HEK293T (cell line): ENCODE results near the gene ZDHHC17.
"Not testable (repeated sequence)": the region's sequence is repeated elsewhere in the genome, so short reads cannot be mapped to it uniquely, and the experiment has no call there.

Experiments used
- CTCF ChIA-PET: fragments of 350-600 bp; formaldehyde crosslinking; extraction: SDS; loops from one replicate; lab custom pipeline; 2021; ENCODE audit warnings: antibody characterized with exemption, inconsistent platforms; lab: Yijun Ruan, JAX
- POLR2A ChIA-PET: fragments of 350-600 bp; formaldehyde crosslinking; extraction: SDS; loops from one replicate; lab custom pipeline; 2020; ENCODE audit warnings: antibody characterized with exemption, inconsistent platforms; lab: Yijun Ruan, JAX
- DNase-seq: peaks from one replicate; pipeline ENCODE4 v3.0.0; 2012; ENCODE audit warnings: mixed read lengths; ENCODE audit errors: extremely low spot score
- ARNT ChIP-seq: fragments of 450-650 bp; IDR thresholded peaks from 2 replicates; pipeline ENCODE4 v1.6.1; 2017; ENCODE audit warnings: mild to moderate bottlenecking
- BHLHE40 ChIP-seq: fragments of 450-650 bp; IDR thresholded peaks from 2 replicates; pipeline ENCODE4 v1.6.1; 2016; ENCODE audit warnings: mild to moderate bottlenecking, moderate library complexity, borderline replicate concordance
- CTBP1 ChIP-seq: fragments of 450-650 bp; IDR thresholded peaks from 2 replicates; pipeline ENCODE4 v1.6.1; 2016; ENCODE audit warnings: borderline replicate concordance
- ELF4 ChIP-seq: fragments of 450-650 bp; IDR thresholded peaks from 2 replicates; pipeline ENCODE4 v1.6.1; 2017; ENCODE audit warnings: antibody characterized with exemption
- FOXA1 ChIP-seq: fragments of 450-650 bp; IDR thresholded peaks from 2 replicates; pipeline ENCODE4 v1.6.1; 2016; ENCODE audit warnings: mild to moderate bottlenecking
- FOXK2 ChIP-seq: fragments of 450-650 bp; IDR thresholded peaks from 2 replicates; pipeline ENCODE4 v1.6.1; 2016; ENCODE audit warnings: mild to moderate bottlenecking
- FOXM1 ChIP-seq: fragments of 450-650 bp; IDR thresholded peaks from 2 replicates; pipeline ENCODE4 v1.6.1; 2017; ENCODE audit warnings: mild to moderate bottlenecking, borderline replicate concordance
- HDGF ChIP-seq: fragments of 450-650 bp; IDR thresholded peaks from 2 replicates; pipeline ENCODE4 v1.6.1; 2017; ENCODE audit warnings: antibody characterized with exemption, borderline replicate concordance
- L3MBTL2 ChIP-seq: fragments of 450-650 bp; conservative IDR thresholded peaks from 2 replicates; pipeline ENCODE4 v1.6.1; 2016; ENCODE audit warnings: mild to moderate bottlenecking
- LEF1 ChIP-seq: fragments of 450-650 bp; IDR thresholded peaks from 2 replicates; pipeline ENCODE4 v1.6.1; 2017; ENCODE audit warnings: mild to moderate bottlenecking, borderline replicate concordance
- NFRKB ChIP-seq: fragments of 450-650 bp; IDR thresholded peaks from 2 replicates; pipeline ENCODE4 v1.6.1; 2016; ENCODE audit warnings: mild to moderate bottlenecking, moderate library complexity
- SP1 ChIP-seq: fragments of 450-650 bp; IDR thresholded peaks from 2 replicates; pipeline ENCODE4 v1.6.1; 2017
- SUZ12 ChIP-seq: fragments of 450-650 bp; IDR thresholded peaks from 2 replicates; pipeline ENCODE4 v1.6.1; 2016; ENCODE audit warnings: mild to moderate bottlenecking
- TARDBP ChIP-seq: fragments of 450-650 bp; IDR thresholded peaks from 2 replicates; pipeline ENCODE4 v1.6.1; 2016
- ZNF384 ChIP-seq: fragments of 450-650 bp; IDR thresholded peaks from 2 replicates; pipeline ENCODE4 v1.6.1; 2016
- TF ChIP-seq, protein P1 (sequence below): fragments of 450-650 bp; IDR thresholded peaks from 2 replicates; pipeline ENCODE4 v1.6.1; 2016

The ZDHHC17 gene

GRCh38 chr12:76765598-76765997 lies 1.7 kb downstream of the ZDHHC17 start:
- no peak for TF ChIP-seq FOXA1
- no peak for TF ChIP-seq FOXM1
- TF ChIP-seq LEF1: no peak
- TF ChIP-seq, protein P1, sequence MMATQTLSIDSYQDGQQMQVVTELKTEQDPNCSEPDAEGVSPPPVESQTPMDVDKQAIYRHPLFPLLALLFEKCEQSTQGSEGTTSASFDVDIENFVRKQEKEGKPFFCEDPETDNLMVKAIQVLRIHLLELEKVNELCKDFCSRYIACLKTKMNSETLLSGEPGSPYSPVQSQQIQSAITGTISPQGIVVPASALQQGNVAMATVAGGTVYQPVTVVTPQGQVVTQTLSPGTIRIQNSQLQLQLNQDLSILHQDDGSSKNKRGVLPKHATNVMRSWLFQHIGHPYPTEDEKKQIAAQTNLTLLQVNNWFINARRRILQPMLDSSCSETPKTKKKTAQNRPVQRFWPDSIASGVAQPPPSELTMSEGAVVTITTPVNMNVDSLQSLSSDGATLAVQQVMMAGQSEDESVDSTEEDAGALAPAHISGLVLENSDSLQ: no peak
- TF ChIP-seq FOXK2: no peak
- TF ChIP-seq ARNT: no peak
- no peak for TF ChIP-seq BHLHE40
- TF ChIP-seq SP1: no peak
- TF ChIP-seq NFRKB: no peak
- no peak for TF ChIP-seq SUZ12
- ChIA-PET POLR2A (no interaction called here), CTCF (no interaction called here)
- DNase-seq: no peak

GRCh38 chr12:76766161-76766560 lies 2.2 kb downstream of the ZDHHC17 start:
- POLR2A ChIA-PET: no interaction called here
- CTCF ChIA-PET: no interaction called here
- no peak for DNase-seq
- TF ChIP-seq FOXK2 (no peak), L3MBTL2 (no peak), LEF1 (no peak), FOXM1 (no peak), ELF4 (no peak), NFRKB (no peak), CTBP1 (no peak), BHLHE40 (no peak)
- TF ChIP-seq, protein P1: no peak

GRCh38 chr12:76768576-76768975 lies 4.7 kb downstream of the ZDHHC17 start:
- DNase-seq: no peak
- ChIA-PET CTCF (interaction anchor here (1.0 kb wide), 1 partner anchor 557 kb away, joined by 4 read pairs; no protein-coding TSS in a partner anchor), POLR2A (no interaction called here)

GRCh38 chr12:76777765-76778216 lies 13.9 kb downstream of the ZDHHC17 start:
- ChIA-PET CTCF (no interaction called here), POLR2A (no interaction called here)
- no peak for DNase-seq
- TF ChIP-seq FOXK2: no peak
- no peak for TF ChIP-seq CTBP1
- TF ChIP-seq HDGF: no peak
- TF ChIP-seq L3MBTL2: no peak
- TF ChIP-seq FOXA1: no peak
- no peak for TF ChIP-seq ARNT
- TF ChIP-seq LEF1: no peak
- TF ChIP-seq BHLHE40: no peak
- no peak for TF ChIP-seq NFRKB

More at GRCh38 chr12:76768576-76768975, 4.7 kb downstream of the ZDHHC17 start:
- TF ChIP-seq HDGF (no peak), ELF4 (no peak), FOXK2 (no peak), NFRKB (no peak), BHLHE40 (no peak), FOXA1 (no peak), SP1 (no peak), LEF1 (no peak), SUZ12 (no peak)
- TF ChIP-seq, protein P1: no peak

DNA sequence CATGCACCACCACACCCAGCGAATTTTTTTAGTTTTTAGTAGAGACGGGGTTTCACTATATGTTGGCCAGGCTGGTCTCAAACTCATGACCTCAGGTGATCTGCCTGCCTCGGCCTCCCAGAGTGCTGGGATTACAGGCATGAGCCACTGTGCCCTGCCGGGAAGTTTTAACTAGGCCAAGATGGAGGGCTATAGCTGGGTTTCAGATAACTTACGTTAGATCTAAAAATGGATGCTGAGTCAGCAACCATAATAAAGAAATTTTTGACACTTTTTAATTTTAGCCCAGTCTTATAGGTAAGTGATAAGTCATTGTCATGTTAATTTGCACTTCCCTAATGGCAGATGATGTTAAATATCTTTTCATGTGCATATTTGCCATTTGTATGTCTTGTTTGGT lies 14.4 kb downstream of the ZDHHC17 start:
- no peak for DNase-seq
- ChIA-PET POLR2A (interaction anchor here (1.2 to 1.5 kb wide), 2 partner anchors 15 to 101 kb away, joined by 4 read pairs; partner anchors contain the start of gene CSRP2), CTCF (no interaction called here)
- TF ChIP-seq LEF1: no peak
- no peak for TF ChIP-seq FOXK2
- TF ChIP-seq CTBP1: no peak
- TF ChIP-seq HDGF: no peak
- no peak for TF ChIP-seq SUZ12
- no peak for TF ChIP-seq ZNF384
- TF ChIP-seq SP1: no peak
- TF ChIP-seq FOXM1: no peak
- no peak for TF ChIP-seq ELF4
- no peak for TF ChIP-seq NFRKB
- no peak for TF ChIP-seq ARNT
- no peak for TF ChIP-seq TARDBP
- TF ChIP-seq L3MBTL2: no peak
- no peak for TF ChIP-seq FOXA1
- TF ChIP-seq, protein P1: no peak

DNA sequence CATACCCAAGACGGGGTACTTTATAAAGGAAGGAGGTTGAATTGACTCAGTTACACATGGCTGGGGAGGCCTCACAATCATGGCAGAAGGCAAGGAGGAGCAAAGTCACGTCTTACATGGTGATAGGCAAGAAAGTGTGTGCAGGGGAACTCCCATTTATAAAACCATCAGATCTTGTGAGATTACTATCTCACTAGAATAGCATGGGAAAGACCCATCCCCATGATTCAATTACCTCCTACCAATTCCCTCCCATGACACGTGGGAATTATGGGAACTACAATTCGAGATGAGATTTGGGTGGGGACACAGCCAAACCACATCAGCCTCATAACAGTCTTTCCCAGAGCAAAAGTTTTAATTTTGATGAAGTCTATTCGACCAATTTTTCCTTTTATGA lies 15.4 kb downstream of the ZDHHC17 start:
- ChIA-PET POLR2A (interaction anchor here (1.2 to 1.5 kb wide), 2 partner anchors 16 to 100 kb away, joined by 4 read pairs; partner anchors contain the start of gene CSRP2), CTCF (interaction anchor here (1.1 kb wide), 1 partner anchor 11 kb away, joined by 5 read pairs; no protein-coding TSS in a partner anchor)
- not testable (repeated sequence) for DNase-seq
